ENCODE results near the gene C9orf43.
"Not testable (repeated sequence)": the region's sequence is repeated elsewhere in the genome, so short reads cannot be mapped to it uniquely, and the experiment has no call there.

The C9orf43 gene

GRCh38 chr9:113417370-113417769, 6.8 kb downstream of the C9orf43 start:
- no peaks in the 10 kb centered on the region for H3K36me3 ChIP-seq (ENCODE audit: control insufficient read depth in 1 of 2, insufficient read depth in 2 of 2, low read length in 2 of 2)
- no peaks in the 10 kb centered on the region for H3K4me1 ChIP-seq (ENCODE audit: control insufficient read depth in 1 of 2, insufficient read depth in 2 of 2, low read length in 2 of 2)
- no peaks in the 10 kb centered on the region for H3K27me3 ChIP-seq (ENCODE audit: control insufficient read depth in 1 of 2, insufficient read depth in 2 of 2, low read length in 2 of 2)
- no peak overlapping the region for H3K27ac ChIP-seq (ENCODE audit: low read depth, low read length)
- no peak overlapping the region for H3K9ac ChIP-seq (ENCODE audit: low read depth in 1 of 2, low read length in 2 of 2)
- H3K4me3 ChIP-seq (ENCODE audit: low read depth in 1 of 2, low read length in 2 of 2), result no peak overlapping the region
- H3K9me3 ChIP-seq (ENCODE audit: control insufficient read depth in 1 of 2, low read length in 2 of 2), result no peaks in the 10 kb centered on the region

GRCh38 chr9:113421726-113422125, 11.2 kb downstream of the C9orf43 start:
- H3K4me1 ChIP-seq (ENCODE audit: control insufficient read depth in 1 of 2, insufficient read depth in 2 of 2, low read length in 2 of 2), result no peaks in the 10 kb centered on the region
- H3K4me3 ChIP-seq (ENCODE audit: low read depth in 1 of 2, low read length in 2 of 2), result no peak overlapping the region
- no peak overlapping the region for H3K27ac ChIP-seq (ENCODE audit: low read depth, low read length)
- H3K9ac ChIP-seq (ENCODE audit: low read depth in 1 of 2, low read length in 2 of 2), result no peak overlapping the region
- no peaks in the 10 kb centered on the region for H3K9me3 ChIP-seq (ENCODE audit: control insufficient read depth in 1 of 2, low read length in 2 of 2)
- H3K36me3 ChIP-seq (ENCODE audit: control insufficient read depth in 1 of 2, insufficient read depth in 2 of 2, low read length in 2 of 2), result no peaks in the 10 kb centered on the region
- no peaks in the 10 kb centered on the region for H3K27me3 ChIP-seq (ENCODE audit: control insufficient read depth in 1 of 2, insufficient read depth in 2 of 2, low read length in 2 of 2)

- no peaks in the 10 kb centered on the region for H3K36me3 ChIP-seq (ENCODE audit: control insufficient read depth in 1 of 2, insufficient read depth in 2 of 2, low read length in 2 of 2)
Measured at GRCh38 chr9:113425072-113425471, 14.5 kb downstream of the C9orf43 start.

GRCh38 chr9:113426701-113427100, 16.2 kb downstream of the C9orf43 start:
- Histone ChIP-seq H3K9me3 (ENCODE audit: control insufficient read depth in 1 of 2, low read length in 2 of 2) (no peaks in the 10 kb centered on the region), H3K36me3 (ENCODE audit: control insufficient read depth in 1 of 2, insufficient read depth in 2 of 2, low read length in 2 of 2) (no peaks in the 10 kb centered on the region), H3K27ac (ENCODE audit: low read depth, low read length) (no peak overlapping the region), H3K9ac (ENCODE audit: low read depth in 1 of 2, low read length in 2 of 2) (no peak overlapping the region), H3K4me1 (ENCODE audit: control insufficient read depth in 1 of 2, insufficient read depth in 2 of 2, low read length in 2 of 2) (no peaks in the 10 kb centered on the region), H3K4me3 (ENCODE audit: low read depth in 1 of 2, low read length in 2 of 2) (no peak overlapping the region), H3K27me3 (ENCODE audit: control insufficient read depth in 1 of 2, insufficient read depth in 2 of 2, low read length in 2 of 2) (no peaks in the 10 kb centered on the region)

More at GRCh38 chr9:113425072-113425471, 14.5 kb downstream of the C9orf43 start:
- no peak overlapping the region for H3K9ac ChIP-seq (ENCODE audit: low read depth in 1 of 2, low read length in 2 of 2)
- no peak overlapping the region for H3K27ac ChIP-seq (ENCODE audit: low read depth, low read length)
- H3K27me3 ChIP-seq (ENCODE audit: control insufficient read depth in 1 of 2, insufficient read depth in 2 of 2, low read length in 2 of 2), result no peaks in the 10 kb centered on the region
- H3K4me3 ChIP-seq (ENCODE audit: low read depth in 1 of 2, low read length in 2 of 2), result no peak overlapping the region
- no peaks in the 10 kb centered on the region for H3K9me3 ChIP-seq (ENCODE audit: control insufficient read depth in 1 of 2, low read length in 2 of 2)
- no peaks in the 10 kb centered on the region for H3K4me1 ChIP-seq (ENCODE audit: control insufficient read depth in 1 of 2, insufficient read depth in 2 of 2, low read length in 2 of 2)

- Histone ChIP-seq H3K9ac (ENCODE audit: low read depth in 1 of 2, low read length in 2 of 2) (no peak overlapping the region), H3K4me3 (ENCODE audit: low read depth in 1 of 2, low read length in 2 of 2) (no peak overlapping the region), H3K4me1 (ENCODE audit: control insufficient read depth in 1 of 2, insufficient read depth in 2 of 2, low read length in 2 of 2) (no peaks in the 10 kb centered on the region), H3K9me3 (ENCODE audit: control insufficient read depth in 1 of 2, low read length in 2 of 2) (no peaks in the 10 kb centered on the region), H3K36me3 (ENCODE audit: control insufficient read depth in 1 of 2, insufficient read depth in 2 of 2, low read length in 2 of 2) (no peaks in the 10 kb centered on the region), H3K27ac (ENCODE audit: low read depth, low read length) (no peak overlapping the region), H3K27me3 (ENCODE audit: control insufficient read depth in 1 of 2, insufficient read depth in 2 of 2, low read length in 2 of 2) (no peaks in the 10 kb centered on the region)
Measured at GRCh38 chr9:113427629-113428028, 17.1 kb downstream of the C9orf43 start.

GRCh38 chr9:113428062-113428615, 17.6 kb downstream of the C9orf43 start:
- H3K27ac ChIP-seq (ENCODE audit: low read depth, low read length), result no peak overlapping the region
- no peaks in the 10 kb centered on the region for H3K27me3 ChIP-seq (ENCODE audit: control insufficient read depth in 1 of 2, insufficient read depth in 2 of 2, low read length in 2 of 2)
- no peaks in the 10 kb centered on the region for H3K4me1 ChIP-seq (ENCODE audit: control insufficient read depth in 1 of 2, insufficient read depth in 2 of 2, low read length in 2 of 2)
- no peaks in the 10 kb centered on the region for H3K36me3 ChIP-seq (ENCODE audit: control insufficient read depth in 1 of 2, insufficient read depth in 2 of 2, low read length in 2 of 2)
- no peaks in the 10 kb centered on the region for H3K9me3 ChIP-seq (ENCODE audit: control insufficient read depth in 1 of 2, low read length in 2 of 2)
- no peak overlapping the region for H3K4me3 ChIP-seq (ENCODE audit: low read depth in 1 of 2, low read length in 2 of 2)
- no peak overlapping the region for H3K9ac ChIP-seq (ENCODE audit: low read depth in 1 of 2, low read length in 2 of 2)

GRCh38 chr9:113431191-113431590, 20.6 kb downstream of the C9orf43 start:
- H3K4me1 ChIP-seq (ENCODE audit: control insufficient read depth in 1 of 2, insufficient read depth in 2 of 2, low read length in 2 of 2), result no peaks in the 10 kb centered on the region

GRCh38 chr9:113436728-113437515, 26.4 kb downstream of the C9orf43 start:
- no peak overlapping the region for H3K4me3 ChIP-seq (ENCODE audit: low read depth in 1 of 2, low read length in 2 of 2)
- H3K36me3 ChIP-seq (ENCODE audit: control insufficient read depth in 1 of 2, insufficient read depth in 2 of 2, low read length in 2 of 2), result no peaks in the 10 kb centered on the region
- peaks cover 0 to 3% of the 10 kb centered on the region in 2 donors for H3K9me3 ChIP-seq (ENCODE audit: control insufficient read depth in 1 of 2, low read length in 2 of 2)
- no peak overlapping the region for H3K27ac ChIP-seq (ENCODE audit: low read depth, low read length)
- no peak overlapping the region for H3K9ac ChIP-seq (ENCODE audit: low read depth in 1 of 2, low read length in 2 of 2)
- H3K27me3 ChIP-seq (ENCODE audit: control insufficient read depth in 1 of 2, insufficient read depth in 2 of 2, low read length in 2 of 2), result no peaks in the 10 kb centered on the region
- H3K4me1 ChIP-seq (ENCODE audit: control insufficient read depth in 1 of 2, insufficient read depth in 2 of 2, low read length in 2 of 2), result no peaks in the 10 kb centered on the region

More at GRCh38 chr9:113431191-113431590, 20.6 kb downstream of the C9orf43 start:
- Histone ChIP-seq H3K4me3 (ENCODE audit: low read depth in 1 of 2, low read length in 2 of 2) (no peak overlapping the region), H3K9me3 (ENCODE audit: control insufficient read depth in 1 of 2, low read length in 2 of 2) (no peaks in the 10 kb centered on the region), H3K27ac (ENCODE audit: low read depth, low read length) (no peak overlapping the region), H3K36me3 (ENCODE audit: control insufficient read depth in 1 of 2, insufficient read depth in 2 of 2, low read length in 2 of 2) (no peaks in the 10 kb centered on the region), H3K27me3 (ENCODE audit: control insufficient read depth in 1 of 2, insufficient read depth in 2 of 2, low read length in 2 of 2) (no peaks in the 10 kb centered on the region), H3K9ac (ENCODE audit: low read depth in 1 of 2, low read length in 2 of 2) (no peak overlapping the region)

- not testable (repeated sequence) for H3K9me3 ChIP-seq (ENCODE audit: control insufficient read depth in 1 of 2, low read length in 2 of 2); H3K27ac ChIP-seq (ENCODE audit: low read depth, low read length); H3K9ac ChIP-seq (ENCODE audit: low read depth in 1 of 2, low read length in 2 of 2); H3K27me3 ChIP-seq (ENCODE audit: control insufficient read depth in 1 of 2, insufficient read depth in 2 of 2, low read length in 2 of 2); H3K4me1 ChIP-seq (ENCODE audit: control insufficient read depth in 1 of 2, insufficient read depth in 2 of 2, low read length in 2 of 2); H3K4me3 ChIP-seq (ENCODE audit: low read depth in 1 of 2, low read length in 2 of 2); H3K36me3 ChIP-seq (ENCODE audit: control insufficient read depth in 1 of 2, insufficient read depth in 2 of 2, low read length in 2 of 2)
Measured at GRCh38 chr9:113437716-113438115, 27.2 kb downstream of the C9orf43 start.

- no peaks in the 10 kb centered on the region for H3K36me3 ChIP-seq (ENCODE audit: control insufficient read depth in 1 of 2, insufficient read depth in 2 of 2, low read length in 2 of 2)
- no peak overlapping the region for H3K4me3 ChIP-seq (ENCODE audit: low read depth in 1 of 2, low read length in 2 of 2)
- no peaks in the 10 kb centered on the region for H3K27me3 ChIP-seq (ENCODE audit: control insufficient read depth in 1 of 2, insufficient read depth in 2 of 2, low read length in 2 of 2)
- H3K27ac ChIP-seq (ENCODE audit: low read depth, low read length), result no peak overlapping the region
- no peak overlapping the region for H3K9ac ChIP-seq (ENCODE audit: low read depth in 1 of 2, low read length in 2 of 2)
- no peaks in the 10 kb centered on the region for H3K4me1 ChIP-seq (ENCODE audit: control insufficient read depth in 1 of 2, insufficient read depth in 2 of 2, low read length in 2 of 2)
- H3K9me3 ChIP-seq (ENCODE audit: control insufficient read depth in 1 of 2, low read length in 2 of 2), result no peaks in the 10 kb centered on the region
Measured at GRCh38 chr9:113444736-113445135, 34.2 kb downstream of the C9orf43 start.
